ENCODE results near the gene PRTG.

DNA sequence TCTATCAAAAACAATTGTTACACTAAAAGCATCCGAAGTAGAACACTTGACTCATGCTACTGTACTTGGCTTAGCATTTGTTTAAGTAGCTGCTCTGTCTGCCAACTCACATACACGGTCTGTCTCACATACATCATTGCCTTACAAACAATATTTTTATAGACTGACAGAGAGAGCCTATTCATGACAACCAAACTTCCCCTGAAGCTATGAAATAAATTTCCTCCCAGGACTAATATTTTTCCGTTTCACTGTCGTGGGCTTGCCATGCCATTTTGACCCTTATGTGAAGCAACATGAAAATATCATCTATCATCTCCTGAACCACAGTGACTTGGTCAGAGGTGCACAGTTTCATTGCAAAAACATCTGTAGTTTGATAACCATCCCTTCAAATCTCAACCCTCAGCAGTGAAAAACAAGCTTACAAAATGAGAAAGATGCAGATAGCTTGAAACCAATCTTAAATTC lies 88.4 kb downstream of the PRTG start:
- TF ChIP-seq, protein P1, sequence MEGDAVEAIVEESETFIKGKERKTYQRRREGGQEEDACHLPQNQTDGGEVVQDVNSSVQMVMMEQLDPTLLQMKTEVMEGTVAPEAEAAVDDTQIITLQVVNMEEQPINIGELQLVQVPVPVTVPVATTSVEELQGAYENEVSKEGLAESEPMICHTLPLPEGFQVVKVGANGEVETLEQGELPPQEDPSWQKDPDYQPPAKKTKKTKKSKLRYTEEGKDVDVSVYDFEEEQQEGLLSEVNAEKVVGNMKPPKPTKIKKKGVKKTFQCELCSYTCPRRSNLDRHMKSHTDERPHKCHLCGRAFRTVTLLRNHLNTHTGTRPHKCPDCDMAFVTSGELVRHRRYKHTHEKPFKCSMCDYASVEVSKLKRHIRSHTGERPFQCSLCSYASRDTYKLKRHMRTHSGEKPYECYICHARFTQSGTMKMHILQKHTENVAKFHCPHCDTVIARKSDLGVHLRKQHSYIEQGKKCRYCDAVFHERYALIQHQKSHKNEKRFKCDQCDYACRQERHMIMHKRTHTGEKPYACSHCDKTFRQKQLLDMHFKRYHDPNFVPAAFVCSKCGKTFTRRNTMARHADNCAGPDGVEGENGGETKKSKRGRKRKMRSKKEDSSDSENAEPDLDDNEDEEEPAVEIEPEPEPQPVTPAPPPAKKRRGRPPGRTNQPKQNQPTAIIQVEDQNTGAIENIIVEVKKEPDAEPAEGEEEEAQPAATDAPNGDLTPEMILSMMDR (IDR thresholded peaks at IDR 0.05) = no peak
- no peak for TF ChIP-seq POLR2A (IDR thresholded peaks at IDR 0.05)
